GM10248 (cell line): ENCODE data around the gene GLIS1.

Source experiments
- CTCF ChIA-PET: fragments of 300-600 bp; sonication (Branson Sonifier 250); formaldehyde crosslinking; extraction: SDS; loops from one replicate; lab custom pipeline; 2021; ENCODE audit warnings: antibody characterized with exemption; lab: Yijun Ruan, JAX
- POLR2A ChIA-PET: fragments of 350-650 bp; sonication (Branson Sonifier 250); formaldehyde crosslinking; extraction: SDS; loops from one replicate; lab custom pipeline; 2020; ENCODE audit warnings: antibody characterized with exemption; lab: Yijun Ruan, JAX
- DNase-seq: peaks from one replicate; pipeline ENCODE4 v3.0.0; 2012; ENCODE audit errors: extremely low spot score
- TF ChIP-seq, protein P1 (sequence below): IDR thresholded peaks from 2 replicates; pipeline ENCODE4 v1.5.1; 2012; ENCODE audit warnings: mild to moderate bottlenecking, low read depth; ENCODE audit errors: extremely low read depth, missing control alignments, control extremely low read depth

Gene GLIS1

DNA sequence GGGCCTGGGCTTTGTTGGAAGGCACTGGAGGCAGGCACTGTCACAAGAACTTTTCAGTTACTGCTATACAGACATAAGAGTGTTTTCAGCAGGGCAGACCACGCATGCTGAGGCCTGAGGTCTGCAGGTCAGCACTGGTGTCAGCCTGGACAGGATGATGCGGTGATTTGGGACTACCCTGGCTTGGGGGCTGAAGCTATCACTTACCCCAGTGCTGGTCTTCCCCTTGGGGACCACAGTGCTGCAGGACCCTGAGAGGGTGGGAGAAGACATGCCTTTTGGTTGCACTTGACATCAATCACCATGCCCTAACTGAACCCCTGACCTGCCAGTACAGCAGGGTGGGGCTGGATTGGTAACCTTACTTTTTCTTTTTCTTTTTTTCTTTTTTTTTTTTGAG lies 270.6 kb downstream of the GLIS1 start:
- CTCF ChIA-PET, result interaction anchor here (2.0 kb wide), 1 partner anchor 16 kb away, joined by 5 read pairs; no protein-coding TSS in a partner anchor
- POLR2A ChIA-PET, result no interaction called here
- peak; percentile 14 for DNase-seq
- TF ChIP-seq, protein P1, sequence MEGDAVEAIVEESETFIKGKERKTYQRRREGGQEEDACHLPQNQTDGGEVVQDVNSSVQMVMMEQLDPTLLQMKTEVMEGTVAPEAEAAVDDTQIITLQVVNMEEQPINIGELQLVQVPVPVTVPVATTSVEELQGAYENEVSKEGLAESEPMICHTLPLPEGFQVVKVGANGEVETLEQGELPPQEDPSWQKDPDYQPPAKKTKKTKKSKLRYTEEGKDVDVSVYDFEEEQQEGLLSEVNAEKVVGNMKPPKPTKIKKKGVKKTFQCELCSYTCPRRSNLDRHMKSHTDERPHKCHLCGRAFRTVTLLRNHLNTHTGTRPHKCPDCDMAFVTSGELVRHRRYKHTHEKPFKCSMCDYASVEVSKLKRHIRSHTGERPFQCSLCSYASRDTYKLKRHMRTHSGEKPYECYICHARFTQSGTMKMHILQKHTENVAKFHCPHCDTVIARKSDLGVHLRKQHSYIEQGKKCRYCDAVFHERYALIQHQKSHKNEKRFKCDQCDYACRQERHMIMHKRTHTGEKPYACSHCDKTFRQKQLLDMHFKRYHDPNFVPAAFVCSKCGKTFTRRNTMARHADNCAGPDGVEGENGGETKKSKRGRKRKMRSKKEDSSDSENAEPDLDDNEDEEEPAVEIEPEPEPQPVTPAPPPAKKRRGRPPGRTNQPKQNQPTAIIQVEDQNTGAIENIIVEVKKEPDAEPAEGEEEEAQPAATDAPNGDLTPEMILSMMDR, result no peak

DNA sequence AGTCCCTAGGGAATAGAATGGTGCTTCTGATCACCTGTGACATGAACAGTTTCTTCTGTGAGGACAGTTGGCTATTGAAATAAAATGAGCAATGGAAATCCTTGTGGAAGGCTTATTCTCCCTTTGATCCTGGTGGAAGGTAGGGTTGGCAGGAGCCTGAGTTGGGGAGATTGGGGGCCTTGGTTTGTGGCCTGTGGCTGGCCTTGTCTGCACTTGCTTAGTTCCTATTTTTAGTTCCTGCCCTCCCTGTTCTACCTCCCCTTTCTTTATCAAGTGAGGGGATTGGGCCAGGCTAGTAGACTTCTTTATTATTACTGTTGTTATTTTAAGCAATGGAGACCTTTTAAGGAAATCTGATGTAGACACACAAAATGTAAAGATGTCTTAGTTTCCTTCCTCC lies 271.6 kb downstream of the GLIS1 start:
- TF ChIP-seq, protein P1, result no peak
- ChIA-PET CTCF (no interaction called here), POLR2A (no interaction called here)
- no peak for DNase-seq

DNA sequence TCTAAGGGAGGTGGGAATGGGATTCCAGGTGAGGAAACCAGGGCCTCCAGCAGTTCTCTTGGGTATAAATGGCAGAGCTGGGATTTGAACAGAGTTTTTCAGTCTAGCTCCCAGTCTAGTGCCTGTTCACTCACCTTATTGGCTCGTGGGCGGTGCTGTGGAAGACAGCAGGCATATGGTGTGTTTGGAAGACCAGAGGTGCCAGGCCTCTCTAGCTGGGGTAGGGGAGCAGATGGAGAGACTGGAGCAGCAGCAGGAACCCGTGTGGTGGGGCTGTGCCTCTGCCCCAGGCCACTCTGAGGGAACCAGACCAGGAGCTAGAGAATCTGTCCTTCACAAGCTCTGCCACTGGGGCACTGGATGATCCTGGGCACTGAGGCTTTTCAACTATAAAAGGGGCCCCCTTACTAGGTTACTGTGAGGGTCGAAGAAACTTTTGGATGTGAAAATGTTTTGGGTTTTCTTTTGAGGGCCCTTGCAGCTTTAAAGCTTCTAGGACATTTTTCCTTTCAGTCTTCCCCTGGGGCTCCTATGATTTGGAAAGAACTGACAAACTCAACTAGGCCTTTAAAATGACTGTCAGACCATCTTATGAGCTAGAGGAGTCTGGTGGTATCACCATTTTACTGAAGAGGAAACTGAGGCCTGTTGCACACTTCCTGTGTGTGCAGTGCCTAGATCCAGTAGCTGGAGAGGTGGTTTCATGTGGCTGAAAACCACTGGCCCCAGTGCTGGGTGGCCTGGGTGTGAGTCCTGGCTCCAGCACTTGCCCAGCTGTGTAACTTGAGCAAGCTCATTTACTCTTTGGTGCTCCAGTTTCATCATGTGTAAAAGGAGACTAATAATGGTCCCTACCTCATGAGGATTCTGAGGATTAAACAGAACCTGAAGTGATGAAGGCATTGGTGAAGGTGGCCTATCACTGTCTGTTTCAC lies 273.7 kb downstream of the GLIS1 start:
- POLR2A ChIA-PET, result no interaction called here

DNA sequence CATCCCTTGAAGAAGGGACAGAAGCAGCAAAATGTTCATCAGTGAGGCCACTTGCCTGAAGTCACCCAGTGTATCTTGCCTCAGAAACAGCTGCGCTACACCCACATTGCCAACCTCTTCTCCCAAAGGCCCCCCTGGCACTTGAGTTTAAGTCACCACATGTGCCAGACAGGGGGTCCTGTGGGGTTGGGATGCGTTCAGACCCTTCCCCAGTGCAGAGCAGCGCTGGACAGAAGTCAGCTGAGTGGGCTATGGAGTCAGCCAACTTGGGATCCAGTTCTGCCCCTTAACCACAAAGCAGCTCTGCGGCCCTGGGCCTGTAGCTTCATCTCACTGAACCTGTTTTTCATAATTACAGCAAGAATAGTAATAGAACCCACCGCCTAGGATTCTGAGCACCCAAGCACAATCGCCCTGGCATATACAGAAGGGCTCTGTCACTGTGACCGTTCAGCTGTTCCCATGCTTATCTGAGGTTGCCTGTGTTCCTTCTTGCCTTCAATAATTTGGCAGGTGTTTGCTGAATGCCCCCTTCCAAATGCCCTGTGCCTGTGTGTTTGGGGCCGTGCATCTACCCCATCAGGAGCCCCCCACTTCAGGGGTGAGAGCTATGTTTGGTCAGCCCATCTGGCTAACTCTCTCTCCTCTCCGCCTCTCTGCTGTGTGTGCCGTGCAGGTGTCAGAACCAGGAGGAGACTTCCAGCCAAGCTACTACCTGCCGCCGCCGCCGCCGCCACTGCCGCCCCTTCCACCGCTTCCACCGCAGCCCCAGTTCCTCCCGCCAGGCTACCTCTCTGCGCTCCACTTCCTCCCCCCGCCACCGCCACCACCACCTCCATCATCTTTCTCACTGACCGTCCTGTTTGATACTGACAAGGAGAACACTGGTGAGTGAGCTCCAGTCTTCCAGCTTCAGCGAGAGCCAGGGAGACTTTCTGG lies 274.7 kb downstream of the GLIS1 start:
- CTCF ChIA-PET, result interaction anchor here (1.0 to 3.6 kb wide), 5 partner anchors 15 to 186 kb away, joined by 3 to 17 read pairs (median 6); no protein-coding TSS in a partner anchor
- DNase-seq, result peak; percentile 4
- POLR2A ChIA-PET, result no interaction called here
- TF ChIP-seq, protein P1, result no peak

More for the DNA sequence above, 273.7 kb downstream of the GLIS1 start:
- TF ChIP-seq, protein P1, result no peak
- no peak for DNase-seq
- CTCF ChIA-PET, result interaction anchor here (0.9 to 3.6 kb wide), 6 partner anchors 13 to 72 kb away, joined by 3 to 17 read pairs (median 3); no protein-coding TSS in a partner anchor

DNA sequence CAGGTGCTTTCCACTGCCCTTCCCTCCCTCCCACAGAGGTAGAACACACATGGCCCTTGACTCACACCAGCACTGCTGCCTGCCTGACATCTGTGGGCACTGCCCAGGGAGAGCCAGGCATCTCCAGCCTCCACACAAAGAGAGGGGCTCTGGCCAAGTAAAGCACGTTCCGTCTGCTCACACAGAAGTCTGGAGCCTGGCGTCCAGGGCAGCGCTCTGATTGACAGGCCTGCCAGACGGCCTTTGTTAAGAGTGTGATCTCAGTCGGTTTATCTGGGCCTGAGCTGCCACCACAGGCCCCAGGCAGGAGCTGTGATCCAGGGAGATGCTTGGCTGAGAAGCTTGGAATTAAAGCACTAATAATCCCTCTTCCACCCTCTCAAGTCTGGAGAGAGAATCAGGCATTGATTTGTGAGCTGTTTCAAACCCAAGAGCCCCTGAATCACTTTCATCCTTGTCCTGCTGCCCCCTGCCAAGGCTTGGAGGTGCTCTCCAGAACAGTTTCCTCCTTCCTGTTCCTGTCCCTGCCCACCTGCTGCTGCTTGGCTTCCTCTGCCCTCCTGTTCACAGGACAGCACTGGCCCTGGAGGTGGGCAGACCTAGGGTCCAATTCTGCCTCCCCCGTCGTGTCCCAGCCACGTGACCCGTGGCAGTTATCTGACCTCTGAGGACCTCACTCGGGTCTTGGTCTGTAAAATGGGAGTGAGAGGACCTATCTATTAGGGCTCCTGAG lies 276.0 kb downstream of the GLIS1 start:
- TF ChIP-seq, protein P1, result no peak
- ChIA-PET CTCF (interaction anchor here (0.9 to 3.6 kb wide), 2 partner anchors 13 to 14 kb away, joined by 4 to 17 read pairs; no protein-coding TSS in a partner anchor), POLR2A (no interaction called here)
- DNase-seq, result peak; percentile 7
